Type B pancreatic cell (in vitro differentiated cells): ENCODE results near the gene LMX1B. TPM values are rescaled to one million over a fixed set of nuclear protein-coding genes. Genes with fewer than 3 reads are reported as not detected.

ENCODE experiments used
- DNase-seq: peaks from one replicate; pipeline ENCODE4 v3.0.0; 2021; ENCODE audit warnings: mixed read lengths; ENCODE audit not compliant: unreplicated experiment; ENCODE audit errors: extremely low spot score
- H3K27ac Mint-ChIP-seq: 2 replicates; pipeline ENCODE4 v1.8.0; 2021; ENCODE audit warnings: mild to moderate bottlenecking, mixed read lengths
- H3K27me3 Mint-ChIP-seq: 2 replicates; pipeline ENCODE4 v1.8.0; 2021; ENCODE audit warnings: mixed read lengths
- H3K36me3 Mint-ChIP-seq: 2 replicates; pipeline ENCODE4 v1.8.0; 2021; ENCODE audit warnings: mixed read lengths
- H3K4me1 Mint-ChIP-seq: one replicate; pipeline ENCODE4 v1.8.0; 2021; ENCODE audit warnings: mixed read lengths; ENCODE audit not compliant: unreplicated experiment
- H3K4me3 Mint-ChIP-seq: 2 replicates; pipeline ENCODE4 v1.8.0; 2021; ENCODE audit warnings: mild to moderate bottlenecking, mixed read lengths
- H3K9me3 Mint-ChIP-seq: 2 replicates; pipeline ENCODE4 v1.8.0; 2021; ENCODE audit warnings: mixed read lengths
- CTCF ChIP-seq: fragments of 200-600 bp; sonication (generic); conservative IDR thresholded peaks from 2 replicates; pipeline ENCODE4 v1.5.0; 2021; ENCODE audit warnings: antibody characterized with exemption, mild to moderate bottlenecking
- total RNA-seq: library from RNA; stranded (reverse); gene quantifications from 2 replicates; pipeline ENCODE4 v1.2.1, GENCODE V29; 2021; ENCODE audit warnings: low replicate concordance

Gene LMX1B
- total RNA-seq, 1 donor from 2014 or later: 13.6 TPM

- no peak for DNase-seq
- peaks cover 71% of the 10 kb centered on the region for H3K27me3 Mint-ChIP-seq
- H3K36me3 Mint-ChIP-seq: no peaks in the 10 kb centered on the region
- H3K4me1 Mint-ChIP-seq: peaks cover 9% of the 10 kb centered on the region
- peak overlapping the region; percentile 58 for H3K4me3 Mint-ChIP-seq
- no peaks in the 10 kb centered on the region for H3K9me3 Mint-ChIP-seq
- H3K27ac Mint-ChIP-seq: peak overlapping the region; percentile 68
- no peak for TF ChIP-seq CTCF
Measured at GRCh38 chr9:126682928-126683697, 69.4 kb downstream of the LMX1B start.

DNA sequence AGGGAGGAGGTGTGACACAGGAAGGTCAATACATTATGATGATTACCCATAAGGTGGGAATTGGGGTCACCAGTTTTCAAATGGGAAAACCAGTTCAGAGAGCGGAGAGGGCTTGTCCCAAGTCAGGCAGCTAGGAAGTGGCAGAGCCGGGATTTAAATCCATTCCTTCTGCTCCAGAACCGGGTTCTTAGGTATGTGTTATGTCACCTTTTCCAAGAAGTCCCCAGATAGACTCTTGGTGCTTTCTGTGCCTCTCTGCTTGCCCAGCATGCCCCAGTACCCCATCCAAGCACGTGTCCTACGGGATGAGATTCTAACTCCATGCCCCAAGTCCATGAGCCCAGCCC lies 69.9 kb downstream of the LMX1B start:
- no peak for TF ChIP-seq CTCF
- no peak for DNase-seq
- Mint-ChIP-seq H3K27me3 (peaks cover 66% of the 10 kb centered on the region), H3K9me3 (no peaks in the 10 kb centered on the region), H3K27ac (peak overlapping the region; percentile 68), H3K4me1 (peaks cover 9% of the 10 kb centered on the region), H3K4me3 (peak overlapping the region; percentile 58), H3K36me3 (no peaks in the 10 kb centered on the region)

DNA sequence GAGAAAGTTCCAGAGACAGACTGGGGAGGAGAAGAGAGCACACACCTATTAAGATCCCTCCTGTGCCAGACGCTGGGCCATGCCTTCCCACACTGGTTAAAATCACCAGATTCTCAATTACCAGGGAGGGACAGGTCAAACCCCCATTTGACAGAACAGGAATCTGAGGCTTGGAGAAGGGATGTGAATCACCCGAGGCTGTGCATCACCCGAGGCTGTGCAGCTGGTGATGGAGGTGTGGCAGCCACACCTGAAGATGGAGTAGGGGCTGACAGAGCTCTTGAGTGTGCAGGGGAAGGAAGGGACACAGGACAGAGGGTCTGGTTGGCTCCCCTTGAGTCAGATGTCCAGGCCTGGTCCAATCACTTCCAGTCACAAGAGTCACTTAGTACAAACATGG lies 70.6 kb downstream of the LMX1B start:
- H3K4me1 Mint-ChIP-seq: peaks cover 11% of the 10 kb centered on the region
- DNase-seq: no peak
- H3K9me3 Mint-ChIP-seq: no peaks in the 10 kb centered on the region
- H3K27ac Mint-ChIP-seq: peak overlapping the region; percentile 68
- no peak for TF ChIP-seq CTCF
- peak overlapping the region; percentile 15 for H3K4me3 Mint-ChIP-seq
- H3K36me3 Mint-ChIP-seq: no peaks in the 10 kb centered on the region
- H3K27me3 Mint-ChIP-seq: peaks cover 60% of the 10 kb centered on the region

DNA sequence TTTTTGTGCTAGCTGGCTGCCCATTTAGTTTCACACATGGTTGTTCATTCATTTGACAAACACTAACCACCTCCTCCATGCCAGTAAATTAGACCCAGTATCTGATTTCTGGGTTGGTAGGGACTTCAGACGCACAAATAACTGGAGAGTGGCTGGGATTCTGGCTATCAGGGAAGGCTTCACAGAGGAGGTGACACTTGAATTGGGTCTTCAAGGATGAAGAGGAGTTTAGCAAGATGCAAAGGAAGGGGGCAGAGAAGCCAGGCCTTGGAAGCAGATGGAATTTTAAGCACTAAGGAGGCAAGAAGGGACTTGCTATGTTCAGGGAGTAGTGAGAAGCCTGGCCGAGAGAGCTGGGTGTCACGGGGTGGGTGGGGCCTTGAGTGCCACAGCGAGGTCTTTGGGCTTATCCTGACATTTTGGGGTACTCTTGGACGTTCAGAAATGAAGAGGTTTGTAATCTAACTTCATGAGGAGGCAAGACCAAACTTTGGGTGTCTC lies 71.3 kb downstream of the LMX1B start:
- Mint-ChIP-seq H3K36me3 (peaks cover 3% of the 10 kb centered on the region), H3K27ac (no peak overlapping the region), H3K9me3 (no peaks in the 10 kb centered on the region), H3K4me3 (no peak overlapping the region), H3K4me1 (peaks cover 18% of the 10 kb centered on the region), H3K27me3 (peaks cover 59% of the 10 kb centered on the region)
- DNase-seq: no peak
- TF ChIP-seq CTCF: no peak

DNA sequence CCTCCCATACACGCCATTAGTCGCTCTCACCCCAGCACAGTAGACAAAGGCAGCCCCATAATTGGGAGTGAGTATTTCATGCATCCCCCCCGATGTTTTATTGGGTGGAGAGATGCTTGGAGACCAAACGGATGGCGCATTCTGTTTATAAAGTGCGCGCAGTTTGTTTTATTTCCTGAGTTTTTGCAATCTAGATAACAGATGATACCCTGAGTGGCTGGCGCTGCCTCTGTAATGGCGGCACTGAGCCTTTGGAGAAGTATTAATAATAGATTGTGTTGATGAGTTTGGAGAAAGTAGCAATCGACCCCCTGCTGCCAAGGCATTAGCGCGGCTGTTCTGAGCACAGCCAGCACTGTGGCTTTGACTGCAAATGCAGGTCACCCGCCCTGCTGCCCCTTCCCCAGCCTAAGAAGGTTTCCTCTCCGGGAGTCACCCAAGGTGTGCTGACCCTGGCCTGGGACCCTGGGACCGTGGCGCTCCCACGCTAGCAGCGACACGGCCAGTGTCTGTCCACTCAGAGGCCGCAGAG lies 74.3 kb downstream of the LMX1B start:
- Mint-ChIP-seq H3K27me3 (peaks cover 43% of the 10 kb centered on the region), H3K27ac (no peak overlapping the region), H3K9me3 (no peaks in the 10 kb centered on the region), H3K4me3 (no peak overlapping the region), H3K36me3 (peaks cover 3% of the 10 kb centered on the region), H3K4me1 (peaks cover 22% of the 10 kb centered on the region)
- DNase-seq: no peak
- no peak for TF ChIP-seq CTCF
